D341Med (cell line): ENCODE measurements around the gene COL6A2.
"Not testable (repeated sequence)": the region's sequence is repeated elsewhere in the genome, so short reads cannot be mapped to it uniquely, and the experiment has no call there.

Source experiments
- DNase-seq: peaks from one replicate; pipeline ENCODE4 v3.0.0; 2012; ENCODE audit warnings: low spot score

Gene COL6A2

GRCh38 chr21:46094401-46095082 is 3.4 kb upstream of the COL6A2 start:
- peak; percentile 9 for DNase-seq

GRCh38 chr21:46095083-46095719 is 2.7 kb upstream of the COL6A2 start:
- DNase-seq, result peak; percentile 4

- DNase-seq, result peak; percentile 20
These were observed 1.9 kb upstream of the COL6A2 start for GRCh38 chr21:46095814-46096595.

GRCh38 chr21:46096596-46097335 is 1.1 kb upstream of the COL6A2 start:
- DNase-seq, result peak; percentile 38

- peak; percentile 63 for DNase-seq
These were observed 610 bp downstream of the COL6A2 start for GRCh38 chr21:46098303-46099141.

- peak; percentile 50 for DNase-seq
These were observed 1.6 kb downstream of the COL6A2 start for GRCh38 chr21:46099476-46099875.

- no peak for DNase-seq
These were observed 2.1 kb downstream of the COL6A2 start for GRCh38 chr21:46100020-46100419.

GRCh38 chr21:46100426-46100825 is 2.5 kb downstream of the COL6A2 start:
- no peak for DNase-seq

- no peak for DNase-seq
These were observed 3.0 kb downstream of the COL6A2 start for GRCh38 chr21:46100906-46101305.

- DNase-seq, result no peak
These were observed 6.2 kb downstream of the COL6A2 start for GRCh38 chr21:46104104-46104503.

- not testable (repeated sequence) for DNase-seq
These were observed 9.5 kb downstream of the COL6A2 start for GRCh38 chr21:46107376-46107775.

- DNase-seq, result no peak
These were observed 11.0 kb downstream of the COL6A2 start for GRCh38 chr21:46108827-46109312.

GRCh38 chr21:46109313-46110221 is 11.7 kb downstream of the COL6A2 start:
- peak; percentile 30 for DNase-seq

- peak; percentile 35 for DNase-seq
These were observed 12.7 kb downstream of the COL6A2 start for GRCh38 chr21:46110499-46111192.

GRCh38 chr21:46111193-46111571 is 13.3 kb downstream of the COL6A2 start:
- peak; percentile 30 for DNase-seq

- peak; percentile 24 for DNase-seq
These were observed 14.2 kb downstream of the COL6A2 start for GRCh38 chr21:46111857-46112724.

- DNase-seq, result peak; percentile 20
These were observed 14.9 kb downstream of the COL6A2 start for GRCh38 chr21:46112725-46113215.

GRCh38 chr21:46113497-46114176 is 15.7 kb downstream of the COL6A2 start:
- peak; percentile 18 for DNase-seq
